NCI-H2227 (cell line): ENCODE measurements around the gene C10orf90.

Experiments used
- DNase-seq: peaks from one replicate; lab custom pipeline; 2025; ENCODE audit not compliant: unreplicated experiment; lab: John Stamatoyannopoulos, UW

Gene C10orf90

GRCh38 chr10:126509182-126509581, 161.3 kb downstream of the C10orf90 start:
- no peak for DNase-seq

DNA sequence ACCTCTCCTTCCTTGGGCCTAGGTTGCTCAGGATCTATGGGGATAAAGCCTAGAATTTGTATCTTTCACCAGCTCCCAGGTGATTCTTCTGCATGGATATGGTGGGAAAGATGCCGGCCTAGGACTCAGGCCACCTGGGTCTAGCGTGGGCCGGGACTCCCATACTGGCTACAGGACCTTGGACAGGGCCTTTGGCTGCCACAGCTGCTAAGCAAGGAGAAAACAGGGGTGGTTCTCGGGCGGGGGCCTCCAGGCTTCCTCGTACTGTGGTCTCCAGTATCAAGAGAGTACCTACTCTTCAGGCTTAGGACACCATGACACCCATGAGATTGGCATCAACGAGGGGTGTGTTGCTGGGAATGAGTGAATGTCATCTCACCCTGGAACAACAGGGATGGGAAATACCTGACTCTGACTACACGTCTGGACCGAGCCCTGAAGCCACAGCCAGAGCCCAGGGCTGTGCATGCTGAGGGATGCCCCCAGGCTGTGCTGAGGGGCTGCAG, 161.9 kb downstream of the C10orf90 start:
- no peak for DNase-seq

DNA sequence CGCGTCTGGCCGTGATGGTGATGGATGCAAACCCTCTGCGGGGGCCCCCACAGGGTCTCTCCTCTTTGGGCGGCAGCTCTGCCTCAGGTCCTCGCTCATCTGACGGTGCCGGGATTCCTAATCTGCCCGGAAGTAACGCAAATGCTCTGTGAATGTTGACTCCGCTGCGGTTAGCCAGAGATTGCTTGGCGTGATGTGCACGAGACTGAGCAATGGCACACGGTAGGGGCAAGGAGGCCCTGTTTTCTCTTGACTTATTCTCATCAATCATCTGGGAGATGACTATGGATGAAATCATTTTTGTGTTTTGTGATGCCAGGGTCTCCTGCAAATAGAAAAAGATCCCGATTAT, 165.8 kb downstream of the C10orf90 start:
- no peak for DNase-seq

GRCh38 chr10:126504063-126504760, 166.3 kb downstream of the C10orf90 start:
- DNase-seq = peak; percentile 4

DNA sequence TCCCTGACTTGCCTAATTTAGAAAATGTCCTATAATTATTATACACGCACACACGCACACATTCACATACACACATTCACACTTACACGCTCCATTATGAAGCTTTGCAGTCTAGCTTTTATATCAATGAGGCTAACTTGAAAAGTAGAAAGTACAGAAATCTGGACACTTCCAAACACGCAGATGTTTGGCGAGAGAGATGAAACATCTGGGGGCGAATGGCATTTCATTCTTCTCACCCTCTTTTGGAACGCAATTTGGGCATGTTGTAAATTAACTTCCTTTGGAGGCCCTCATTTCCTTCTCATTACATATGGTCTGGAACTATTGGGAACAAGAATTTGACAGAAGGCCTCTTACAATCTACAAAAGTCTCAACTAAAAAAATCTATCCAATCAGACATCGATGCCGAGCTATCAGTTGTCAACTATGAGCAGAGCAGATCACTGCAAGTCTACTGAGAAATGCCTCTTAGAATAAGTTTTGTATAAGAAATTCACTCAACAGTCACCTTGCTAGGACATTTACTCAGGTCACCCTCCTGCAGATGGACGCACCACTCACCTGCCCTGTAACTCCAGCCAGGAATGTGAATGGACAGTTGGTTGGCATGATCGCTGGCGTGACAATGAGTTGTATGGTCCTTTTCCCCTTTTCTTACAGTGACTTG, 167.0 kb downstream of the C10orf90 start:
- DNase-seq = no peak

GRCh38 chr10:126502441-126502840, 168.1 kb downstream of the C10orf90 start:
- no peak for DNase-seq

DNA sequence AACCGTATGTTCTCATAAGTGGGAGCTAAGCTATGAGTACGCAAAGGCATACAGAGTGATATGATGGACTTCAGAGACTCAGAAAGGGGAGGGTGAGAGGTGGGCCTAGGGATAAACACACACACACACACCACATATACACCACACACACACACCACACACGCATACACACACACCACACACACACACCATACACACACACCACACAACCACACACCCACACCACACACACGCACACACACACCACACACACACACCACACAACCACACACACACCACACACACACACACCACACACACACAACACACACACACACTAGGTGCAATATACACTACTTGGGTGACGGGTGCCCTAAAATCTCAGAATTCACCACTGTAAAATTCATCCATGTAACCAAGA, 168.7 kb downstream of the C10orf90 start:
- no peak for DNase-seq

DNA sequence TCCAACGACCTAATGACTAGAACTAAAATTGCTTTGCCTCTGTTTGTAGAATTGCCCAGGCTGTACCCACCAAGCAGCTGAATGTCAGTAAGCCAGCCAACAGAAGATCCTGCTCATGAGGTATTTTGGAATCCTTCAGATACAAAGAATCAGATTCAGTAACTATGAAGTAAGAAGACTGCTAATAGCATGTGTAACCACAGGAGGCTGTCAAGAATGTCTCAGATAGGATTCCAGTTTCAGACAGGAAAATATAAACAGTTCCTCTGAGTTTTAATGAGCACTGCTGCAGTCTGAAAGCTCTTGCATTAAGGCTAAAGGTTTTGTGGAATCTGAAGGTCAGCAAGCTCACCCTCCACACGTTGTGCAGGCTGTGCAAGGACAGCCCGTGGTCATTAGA, 169.6 kb downstream of the C10orf90 start:
- no peak for DNase-seq

GRCh38 chr10:126500185-126500584, 170.3 kb downstream of the C10orf90 start:
- DNase-seq = no peak

- no peak for DNase-seq
These were observed 170.7 kb downstream of the C10orf90 start for GRCh38 chr10:126499744-126500143.

DNA sequence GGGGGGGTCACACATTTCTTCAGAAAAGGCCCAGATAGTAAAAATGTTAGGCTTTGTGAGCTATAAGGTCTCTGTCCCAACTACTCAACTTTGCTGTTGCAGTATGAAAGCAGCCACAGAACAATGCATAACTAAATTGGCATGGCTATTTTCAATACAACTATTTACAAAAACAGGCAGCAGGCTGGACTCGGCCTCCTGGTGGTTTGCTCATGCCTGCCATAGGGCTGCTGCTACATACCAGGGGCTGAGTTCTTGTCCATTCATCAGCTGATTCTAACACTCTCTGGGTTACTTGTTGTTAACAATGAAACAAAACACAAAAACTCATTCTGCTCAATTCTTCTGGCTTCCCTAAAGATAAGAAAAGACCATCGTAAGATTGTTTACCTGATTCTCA, 172.8 kb downstream of the C10orf90 start:
- no peak for DNase-seq

- DNase-seq = no peak
These were observed 173.5 kb downstream of the C10orf90 start for GRCh38 chr10:126496771-126497545.

- DNase-seq = no peak
These were observed 179.0 kb downstream of the C10orf90 start for GRCh38 chr10:126491476-126491875.

DNA sequence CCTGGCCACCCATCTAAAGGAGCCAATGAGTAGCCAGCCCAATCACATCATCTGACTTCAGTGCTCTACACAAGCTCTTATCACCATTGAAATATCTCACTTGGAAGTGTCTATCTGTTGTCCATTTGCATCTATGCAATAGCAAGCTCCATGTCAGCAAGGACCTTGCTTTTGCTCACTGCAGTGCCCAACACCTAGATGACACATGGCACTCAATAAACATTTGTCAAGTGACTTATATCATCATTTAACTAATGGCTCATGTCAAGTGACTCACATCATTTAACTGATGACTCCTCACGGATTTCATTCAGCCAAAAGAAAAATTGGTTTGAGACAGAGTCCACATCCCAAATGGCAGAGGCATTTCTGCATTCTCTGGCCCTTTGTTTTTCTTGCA, 189.3 kb downstream of the C10orf90 start:
- no peak for DNase-seq

DNA sequence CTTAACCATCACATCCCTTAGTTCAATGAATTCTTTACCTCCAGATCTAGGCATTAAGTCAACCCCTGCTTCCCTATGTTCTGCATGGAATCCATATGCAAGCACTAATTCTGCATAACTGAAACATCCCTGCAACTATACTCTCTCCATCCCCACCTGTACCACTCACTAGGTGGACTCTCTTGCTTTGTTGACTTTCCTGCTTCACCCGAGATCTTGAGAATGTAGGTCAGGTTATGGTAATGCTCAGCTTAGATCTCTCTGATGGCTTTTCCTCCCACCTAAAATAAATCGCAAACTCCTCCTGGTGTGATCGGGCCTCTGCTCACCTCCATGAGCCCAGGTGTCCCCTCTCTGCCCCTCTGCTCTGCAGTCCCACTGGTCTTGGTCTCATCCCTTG, 189.8 kb downstream of the C10orf90 start:
- no peak for DNase-seq

GRCh38 chr10:126479280-126479895, 191.1 kb downstream of the C10orf90 start:
- no peak for DNase-seq

GRCh38 chr10:126478546-126478945, 191.9 kb downstream of the C10orf90 start:
- no peak for DNase-seq

DNA sequence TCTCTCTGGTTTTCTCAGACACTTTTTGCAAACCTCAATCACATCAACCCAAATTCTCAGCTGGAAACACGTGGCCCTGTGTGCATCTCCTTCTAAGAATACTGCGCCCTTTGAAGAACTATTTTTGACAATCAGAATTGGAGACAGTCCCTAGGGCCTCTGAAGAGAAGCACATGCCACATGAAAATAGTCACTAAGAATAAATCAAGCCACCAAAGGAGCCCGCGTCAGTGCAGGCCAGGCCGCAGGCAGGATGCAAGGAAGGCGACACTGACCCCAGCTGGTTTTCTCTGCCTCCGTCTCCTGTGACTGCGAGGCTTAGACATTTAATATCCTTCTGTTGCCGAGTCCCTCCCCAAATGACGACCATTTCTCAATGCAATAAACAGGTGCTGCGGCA, 194.2 kb downstream of the C10orf90 start:
- DNase-seq = peak; percentile 29

- peak; percentile 53 for DNase-seq
These were observed 195.3 kb downstream of the C10orf90 start for GRCh38 chr10:126475074-126475691.

- no peak for DNase-seq
These were observed 196.5 kb downstream of the C10orf90 start for GRCh38 chr10:126474031-126474430.

DNA sequence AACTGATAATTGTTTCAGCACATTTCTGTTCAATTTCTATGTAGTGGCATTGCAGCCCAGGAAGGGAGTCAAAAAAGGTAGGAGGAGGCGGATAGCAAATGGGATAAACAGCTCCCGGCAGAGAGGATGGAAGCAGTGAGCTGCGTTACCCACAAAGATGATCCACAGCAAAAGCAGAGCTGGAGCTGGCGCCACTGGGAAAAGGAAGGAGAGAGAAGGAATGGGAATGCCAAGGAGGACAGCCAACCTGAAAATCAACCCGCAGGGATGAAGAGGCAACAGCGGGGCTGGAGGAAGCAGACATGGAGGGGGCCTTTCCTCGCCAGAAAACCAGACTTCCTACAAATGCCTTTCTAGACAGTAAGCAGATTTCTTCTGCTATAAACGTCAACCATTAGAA, 199.5 kb downstream of the C10orf90 start:
- no peak for DNase-seq
